ENCODE data around the gene ATF5. TPM values are rescaled to one million over a fixed set of nuclear protein-coding genes. Genes with fewer than 3 reads are reported as not detected.

The ATF5 gene
- total and polyA plus RNA-seq, 2 of the 13 experiments (the other 11 are each of a cell fraction or from before 2014, with no cell fraction given): 5.2 to 10.3 TPM

DNA sequence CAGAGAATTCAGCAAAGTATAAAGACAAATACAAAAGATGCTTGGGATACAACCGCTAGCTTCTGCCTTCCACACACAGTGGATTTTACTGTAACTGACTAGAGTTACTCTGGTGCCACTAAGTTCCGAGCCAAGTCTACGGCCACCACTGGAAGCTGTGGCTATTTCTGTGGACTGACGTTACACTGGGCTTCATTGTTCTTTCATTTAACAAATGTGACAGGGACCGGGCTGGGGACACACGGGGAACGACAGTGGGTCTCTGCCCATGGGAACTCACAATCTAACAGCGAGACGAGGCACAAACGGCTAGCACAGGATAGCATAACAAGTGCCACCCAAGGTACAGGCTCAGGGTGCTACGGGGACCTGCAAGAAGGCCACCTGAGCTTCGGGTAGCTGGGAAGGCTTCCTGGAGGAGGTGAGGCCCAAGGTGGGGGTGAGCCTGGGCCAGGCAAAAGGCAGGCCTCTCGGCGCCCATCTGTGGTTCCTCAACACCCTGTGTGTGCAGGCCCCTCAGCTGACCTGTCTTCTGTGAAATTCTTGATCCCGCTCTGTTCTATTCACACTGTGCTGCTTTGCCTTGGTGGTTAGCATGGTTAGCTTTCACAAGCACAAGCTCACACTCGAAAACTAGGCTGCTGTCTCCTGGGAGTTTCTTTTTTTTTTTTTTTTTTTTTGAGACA, 22.0 kb upstream of the ATF5 start:
- Histone ChIP-seq H3K4me1 (ENCODE audit: insufficient read depth, low read length) (peaks cover 7% of the 10 kb centered on the region), H3K4me3 (replicated peaks in 1 of 3; ENCODE audit: insufficient read depth in 1 of 3, low read depth in 2 of 3, low read length in 3 of 3) (no peak overlapping the region), H2AFZ (ENCODE audit: low read length) (no peak overlapping the region), H3K9ac (ENCODE audit: insufficient read depth, low read depth, low read length) (no peak overlapping the region), H3K27me3 (ENCODE audit: control insufficient read depth in 1 of 2, insufficient read depth in 2 of 2, low read length in 2 of 2) (no peaks in the 10 kb centered on the region), H3K36me3 (replicated peaks in 1 of 2; ENCODE audit: control insufficient read depth in 1 of 2, insufficient read depth in 2 of 2, low read length in 2 of 2) (peaks cover 15 to 26% of the 10 kb centered on the region in 2 experiments; a peak in 4 of 5 replicates), H3K79me2 (ENCODE audit: insufficient read depth, low read length) (no peaks in the 10 kb centered on the region), H3K4me2 (ENCODE audit: low read depth, low read length) (no peak overlapping the region), H3K27ac (ENCODE audit: extremely low read length, insufficient read depth, low read length) (no peak overlapping the region), H3K9me3 (ENCODE audit: low read length) (no peaks in the 10 kb centered on the region), H4K20me1 (ENCODE audit: insufficient read depth, low read length) (no peaks in the 10 kb centered on the region)
- POLR2A ChIA-PET: no interaction called here
- TSS peak; percentile 61 for BruUV-seq (replicated peaks)
- TF ChIP-seq ZNF747 (CRISPR knock-in tag; IDR thresholded peaks at IDR 0.05; ENCODE audit: borderline replicate concordance): no peak
- TF ChIP-seq FOXA3 (CRISPR knock-in tag; IDR thresholded peaks at IDR 0.05): no peak
- peak; percentile 59 for TF ChIP-seq RBM22 (optimal IDR thresholded peaks at IDR 0.05; ENCODE audit: low read length)
- TF ChIP-seq AGO2 (optimal IDR thresholded peaks at IDR 0.05; ENCODE audit: low read depth, low read length): peak; percentile 78
- no peak for DNase-seq (ENCODE audit: low spot score)
- in situ Hi-C loops (cut with HindIII; ENCODE audit: extremely low pct_ligation_motif_present, low pct_unique_long_range_greater_than_20kb) (no loop called here), intact Hi-C loops (cut with micrococcal nuclease; ENCODE audit: unreplicated experiment) (no loop called here)
- 99% methylated on average over 9 of the region's 16 CpGs for WGBS (ENCODE audit: low lambda C conversion rate)
- CTCF ChIA-PET (ENCODE audit: low intra/inter-chr PET ratio, low total read pairs): no interaction called here
- FAIRE-seq: no peak
- ATAC-seq: no peak

DNA sequence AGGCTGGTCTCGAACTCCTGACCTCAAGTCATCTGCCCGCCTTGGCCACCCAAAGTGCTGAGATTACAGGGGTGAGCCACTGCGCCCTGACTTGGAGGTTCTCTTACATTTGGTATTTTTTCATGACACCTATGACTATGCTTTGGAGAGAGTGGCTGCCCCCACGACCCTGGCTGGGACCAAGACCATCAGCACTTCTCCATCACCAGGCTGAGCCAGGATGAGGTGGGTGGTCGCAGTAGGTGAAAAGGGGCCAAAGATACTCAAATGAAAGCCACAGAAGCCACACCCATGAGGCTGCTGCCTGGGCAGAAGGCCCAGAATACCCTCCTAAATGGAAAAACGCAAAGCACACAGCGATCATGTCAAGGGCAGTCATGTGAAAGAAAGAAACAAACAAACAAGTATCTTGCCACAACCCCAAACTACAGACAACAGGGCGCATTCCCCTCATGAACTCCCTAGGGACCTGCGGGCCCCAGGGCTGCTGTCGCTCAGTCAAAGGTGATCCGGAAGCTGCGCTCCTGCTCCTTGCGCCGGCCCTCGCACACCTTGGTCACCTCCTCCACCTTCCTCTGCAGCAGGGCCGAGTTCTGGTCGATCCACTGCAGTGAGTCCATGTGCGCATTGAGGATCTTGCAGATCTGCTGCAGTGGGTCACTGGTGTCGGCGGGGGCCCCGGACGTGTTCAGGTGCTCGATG, 21.1 kb upstream of the ATF5 start:
- peaks cover 9% of the 10 kb centered on the region for H3K4me1 ChIP-seq (ENCODE audit: insufficient read depth, low read length)
- no peaks in the 10 kb centered on the region for H3K27me3 ChIP-seq (ENCODE audit: control insufficient read depth in 1 of 2, insufficient read depth in 2 of 2, low read length in 2 of 2)
- no peak overlapping the region for H2AFZ ChIP-seq (ENCODE audit: low read length)
- WGBS (ENCODE audit: low lambda C conversion rate): over 99% methylated on average over 23 of the region's 23 CpGs
- ChIA-PET POLR2A (no interaction called here), CTCF (ENCODE audit: low intra/inter-chr PET ratio, low total read pairs) (no interaction called here)
- H3K9me3 ChIP-seq (ENCODE audit: low read length): no peaks in the 10 kb centered on the region
- no peaks in the 10 kb centered on the region for H3K79me2 ChIP-seq (ENCODE audit: insufficient read depth, low read length)
- DNase-seq (ENCODE audit: low spot score) (no peak), FAIRE-seq (no peak), ATAC-seq (no peak)
- H3K36me3 ChIP-seq (replicated peaks in 1 of 2; ENCODE audit: control insufficient read depth in 1 of 2, insufficient read depth in 2 of 2, low read length in 2 of 2): peaks cover 17 to 32% of the 10 kb centered on the region in 2 experiments; a peak in 4 of 5 replicates
- no peak overlapping the region for H3K27ac ChIP-seq (ENCODE audit: extremely low read length, insufficient read depth, low read length)
- intact Hi-C loops (cut with micrococcal nuclease; ENCODE audit: unreplicated experiment) (no loop called here), in situ Hi-C loops (cut with HindIII; ENCODE audit: extremely low pct_ligation_motif_present, low pct_unique_long_range_greater_than_20kb) (no loop called here)
- no peak overlapping the region for H3K4me3 ChIP-seq (replicated peaks in 1 of 3; ENCODE audit: insufficient read depth in 1 of 3, low read depth in 2 of 3, low read length in 3 of 3)
- no peak overlapping the region for H3K4me2 ChIP-seq (ENCODE audit: low read depth, low read length)
- no peaks in the 10 kb centered on the region for H4K20me1 ChIP-seq (ENCODE audit: insufficient read depth, low read length)
- TF ChIP-seq HOXA3 (CRISPR knock-in tag; IDR thresholded peaks at IDR 0.05): 0 out of 2 replicates have a peak, but pooled peaks have one; percentile 15
- TF ChIP-seq KMT2A (CRISPR knock-in tag; IDR thresholded peaks at IDR 0.05): no peak
- TF ChIP-seq, protein P1, sequence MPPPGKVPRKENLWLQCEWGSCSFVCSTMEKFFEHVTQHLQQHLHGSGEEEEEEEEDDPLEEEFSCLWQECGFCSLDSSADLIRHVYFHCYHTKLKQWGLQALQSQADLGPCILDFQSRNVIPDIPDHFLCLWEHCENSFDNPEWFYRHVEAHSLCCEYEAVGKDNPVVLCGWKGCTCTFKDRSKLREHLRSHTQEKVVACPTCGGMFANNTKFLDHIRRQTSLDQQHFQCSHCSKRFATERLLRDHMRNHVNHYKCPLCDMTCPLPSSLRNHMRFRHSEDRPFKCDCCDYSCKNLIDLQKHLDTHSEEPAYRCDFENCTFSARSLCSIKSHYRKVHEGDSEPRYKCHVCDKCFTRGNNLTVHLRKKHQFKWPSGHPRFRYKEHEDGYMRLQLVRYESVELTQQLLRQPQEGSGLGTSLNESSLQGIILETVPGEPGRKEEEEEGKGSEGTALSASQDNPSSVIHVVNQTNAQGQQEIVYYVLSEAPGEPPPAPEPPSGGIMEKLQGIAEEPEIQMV (CRISPR knock-in tag; IDR thresholded peaks at IDR 0.05; ENCODE audit: low read depth): no peak
- no peak for TF ChIP-seq ZNF777 (CRISPR knock-in tag; IDR thresholded peaks at IDR 0.05)
- no peak for TF ChIP-seq CBFB (CRISPR knock-in tag; IDR thresholded peaks at IDR 0.05)
- BruUV-seq (replicated peaks): no TSS peak
- H3K9ac ChIP-seq (ENCODE audit: insufficient read depth, low read depth, low read length): no peak overlapping the region
